Stimulated activated CD4-positive, alpha-beta T cell treated with anti-CD3 and anti-CD28 coated beads, Interleukin-15, amount 100 ng/mL, for 48 hours (primary cell): ENCODE results near the gene RTP4.
"Not testable (repeated sequence)": the region's sequence is repeated elsewhere in the genome, so short reads cannot be mapped to it uniquely, and the experiment has no call there.

Source experiments
- DNase-seq, 2 donors: peaks; one replicate each; pipeline ENCODE4 v3.0.0-alpha.2; 2020; ENCODE audit warnings: low read depth in 2 of 2

Gene RTP4

DNA sequence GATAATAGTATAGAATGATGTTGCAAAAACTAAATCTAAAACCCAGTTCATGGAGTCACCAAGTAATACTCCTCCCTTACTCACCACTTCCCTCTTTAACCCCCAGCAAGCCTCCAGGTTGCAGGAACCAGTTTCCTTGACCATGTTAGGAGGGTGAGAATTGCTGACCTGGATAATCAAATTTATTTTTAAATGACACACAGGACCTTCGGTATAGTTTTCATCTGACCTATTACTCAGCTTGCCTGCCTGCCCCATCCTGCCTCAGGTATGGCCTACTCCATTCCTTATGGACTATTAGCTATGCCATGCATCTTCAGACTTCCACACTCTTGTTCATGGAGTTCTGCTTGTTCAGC lies 883 bp downstream of the RTP4 start:
- DNase-seq = no peak

DNA sequence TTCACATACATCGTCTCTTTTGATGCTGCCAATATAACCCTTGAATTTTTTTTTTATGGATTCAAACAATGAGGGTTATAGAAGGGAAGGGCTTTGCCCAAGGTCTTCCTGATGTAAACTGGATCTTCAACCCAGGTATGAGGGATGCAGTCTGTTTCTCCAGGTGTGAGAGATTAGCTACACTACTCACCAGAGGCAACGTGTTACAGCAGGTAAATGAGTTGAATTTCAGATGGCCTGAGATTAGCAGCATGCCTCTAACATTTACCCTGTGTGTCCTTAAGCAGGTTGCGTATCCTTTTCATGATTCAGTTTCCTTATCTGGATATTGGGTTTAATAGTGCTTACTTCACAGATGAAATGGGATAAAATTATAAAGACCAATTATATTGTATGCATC lies 1.9 kb downstream of the RTP4 start:
- no peak for DNase-seq

DNA sequence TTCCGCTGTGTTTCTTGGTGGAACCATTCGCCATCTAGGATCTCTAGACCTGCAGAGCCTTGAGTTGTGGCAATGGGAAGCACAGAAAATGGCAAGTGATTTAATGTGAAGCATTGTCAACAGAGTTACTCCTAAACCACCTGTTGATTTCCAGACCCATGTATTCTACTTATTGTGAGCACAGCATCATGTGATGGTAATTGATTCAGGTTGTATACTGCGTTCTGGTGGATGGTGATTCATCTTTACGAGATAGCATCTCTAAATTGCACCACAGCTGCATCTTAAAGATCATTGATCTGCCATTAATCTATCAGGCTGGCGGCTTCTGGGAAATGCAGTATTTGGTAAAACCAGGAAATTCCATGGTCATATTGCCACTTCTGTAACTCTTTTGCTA lies 7.4 kb downstream of the RTP4 start:
- DNase-seq = no peak

DNA sequence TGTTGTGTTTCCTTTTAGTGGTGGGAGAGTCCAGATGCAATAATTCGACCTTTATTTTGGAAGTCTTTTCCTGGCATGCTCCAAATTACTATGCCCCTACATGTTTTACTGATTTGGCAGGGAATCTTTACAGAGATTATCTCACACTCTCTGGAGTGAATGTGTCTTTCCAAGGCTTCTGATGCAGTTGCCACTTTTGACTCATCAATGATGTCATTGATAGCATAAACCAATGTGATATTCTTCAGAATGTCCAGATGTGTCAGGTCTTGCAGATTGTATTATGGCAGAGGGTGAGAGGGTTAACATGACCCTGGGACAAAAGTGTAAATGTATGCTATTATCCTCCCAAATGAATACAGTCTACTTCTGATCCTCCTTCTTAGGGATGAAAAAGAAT lies 9.7 kb downstream of the RTP4 start:
- DNase-seq = no peak

DNA sequence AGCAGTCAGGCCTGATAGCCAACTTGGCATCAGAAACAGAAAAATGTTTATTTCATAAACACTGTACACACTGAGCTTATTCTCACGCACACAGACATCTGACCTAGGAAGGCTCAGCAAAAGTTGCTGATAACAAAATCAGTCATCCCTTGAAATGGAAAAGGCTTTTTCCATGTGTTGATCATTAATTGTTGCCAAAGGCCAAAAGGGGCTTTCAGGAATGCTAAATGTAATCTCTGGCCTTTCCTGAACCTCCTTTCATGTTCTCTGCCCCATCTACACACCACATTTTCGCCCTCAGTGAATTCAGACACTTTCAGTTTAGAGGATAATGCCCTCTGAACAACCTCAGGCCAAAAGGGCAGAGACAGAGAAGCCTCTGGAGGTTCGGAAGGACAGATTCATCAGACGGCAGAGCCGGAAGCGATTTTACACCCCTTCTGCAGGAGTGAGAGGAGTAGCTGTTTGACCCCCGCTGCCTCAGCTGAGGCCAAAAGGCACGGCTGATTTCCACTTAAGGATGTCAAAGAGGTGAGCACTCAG lies 14.5 kb downstream of the RTP4 start:
- no peak for DNase-seq

DNA sequence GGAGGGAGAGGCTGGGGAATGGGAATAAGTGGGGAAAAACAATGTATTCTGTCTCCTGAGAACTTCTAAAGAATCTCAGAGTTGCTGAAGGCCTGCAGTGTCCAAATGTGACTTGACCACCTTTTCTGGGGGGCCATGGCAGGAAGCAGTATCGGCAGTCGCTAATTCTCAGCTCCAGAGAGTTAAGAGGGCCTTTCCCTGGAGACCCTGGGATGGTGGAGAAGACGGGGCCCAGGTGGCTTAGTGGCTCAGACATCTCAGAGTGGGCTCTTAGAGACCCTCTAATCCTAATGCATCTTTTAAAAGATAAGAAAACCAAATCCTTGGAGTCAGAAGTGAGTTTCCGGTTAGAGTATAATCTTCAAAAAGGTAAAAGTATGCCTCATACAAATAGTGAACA lies 15.1 kb downstream of the RTP4 start:
- no peak for DNase-seq

DNA sequence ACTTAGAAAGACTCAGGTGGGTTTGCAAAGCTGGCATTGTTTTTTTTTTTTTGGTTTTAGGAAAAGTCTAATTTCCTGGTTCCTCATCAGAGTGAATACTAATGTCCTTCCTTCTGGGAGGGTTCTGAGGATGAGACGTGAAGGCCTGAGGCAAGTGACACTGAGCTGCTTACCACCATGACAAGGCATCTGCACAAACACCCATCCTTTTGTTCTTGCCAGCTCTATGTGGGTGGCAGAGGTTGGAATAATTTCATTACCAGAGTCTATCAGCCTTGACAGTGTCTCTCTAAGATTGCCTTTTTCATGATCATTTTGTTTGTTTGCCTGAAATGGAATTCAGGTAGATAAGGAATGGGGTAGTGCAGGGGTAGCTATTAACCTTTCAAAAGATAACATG lies 17.1 kb downstream of the RTP4 start:
- no peak for DNase-seq

DNA sequence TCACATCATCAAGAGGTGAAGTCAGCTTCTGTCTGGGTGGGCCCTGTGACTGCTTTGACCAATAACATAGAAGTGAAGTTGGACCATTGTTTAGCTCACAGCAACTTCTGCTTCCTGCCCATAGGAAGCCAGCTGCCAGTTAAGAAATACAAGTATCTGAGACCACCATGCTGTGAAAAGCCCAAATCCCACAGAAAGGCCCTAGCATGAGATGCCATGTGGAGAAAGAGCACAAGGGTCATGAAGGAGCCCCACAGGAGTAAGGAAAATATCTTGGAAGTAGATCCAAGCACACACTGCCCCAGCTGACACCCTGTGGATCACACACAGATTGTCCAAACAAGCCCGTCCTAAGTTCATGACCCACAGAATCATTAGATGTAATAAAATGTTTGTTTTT lies 28.5 kb downstream of the RTP4 start:
- no peak for DNase-seq

DNA sequence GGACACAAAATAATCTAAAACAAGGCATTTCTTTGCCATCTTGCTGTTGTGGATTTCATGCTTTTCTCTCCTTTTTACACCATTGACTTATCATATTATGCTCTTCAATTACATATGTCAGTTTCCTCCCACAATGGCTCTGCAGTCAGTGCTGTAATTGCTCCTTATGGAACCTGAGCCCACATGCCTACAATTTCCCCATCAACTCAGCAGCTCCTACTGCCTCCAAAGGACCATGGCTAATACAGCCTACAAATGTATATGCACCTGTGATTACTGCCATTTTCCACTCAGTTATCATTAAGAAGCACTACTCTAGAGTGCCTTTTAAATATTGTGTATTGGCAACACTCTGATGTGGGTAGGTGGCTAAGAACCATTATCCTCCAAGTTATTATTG lies 30.8 kb downstream of the RTP4 start:
- no peak for DNase-seq

DNA sequence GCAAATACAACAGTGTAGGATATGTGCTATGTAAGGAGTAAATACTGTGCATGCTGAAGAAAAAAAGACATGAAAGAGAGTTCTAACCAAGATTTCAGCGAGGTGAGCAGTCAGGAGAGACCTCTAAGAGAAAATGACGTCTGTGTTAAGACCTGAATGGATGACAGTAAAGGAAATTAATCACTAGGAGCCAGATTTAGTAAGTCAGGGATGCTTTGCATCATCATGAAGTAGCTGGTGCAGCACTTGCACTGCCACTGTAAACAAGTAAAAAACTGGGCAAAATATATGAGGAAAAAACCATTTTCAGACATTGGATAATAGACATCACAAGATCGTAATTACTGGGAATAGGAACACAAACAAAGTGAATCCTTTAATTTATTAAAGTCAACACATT lies 32.6 kb downstream of the RTP4 start:
- no peak for DNase-seq

DNA sequence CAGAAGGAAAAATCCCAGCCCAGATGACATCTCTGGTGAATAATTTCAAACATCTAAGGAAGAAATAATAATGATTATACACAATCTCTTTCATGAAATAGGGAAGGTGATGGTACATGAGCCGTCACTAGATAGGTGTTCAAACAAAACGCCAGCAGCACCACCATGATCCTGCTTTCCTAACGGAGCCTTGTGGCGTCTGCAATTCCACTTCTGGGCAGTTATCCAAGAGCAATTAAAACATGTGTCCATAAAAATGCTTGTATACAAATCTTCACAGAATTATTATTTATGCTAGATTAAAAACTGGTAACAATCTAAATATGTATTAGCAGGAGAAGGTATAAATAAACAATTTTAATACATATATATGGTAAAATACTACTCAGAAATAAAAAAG lies 33.7 kb downstream of the RTP4 start:
- no peak for DNase-seq

DNA sequence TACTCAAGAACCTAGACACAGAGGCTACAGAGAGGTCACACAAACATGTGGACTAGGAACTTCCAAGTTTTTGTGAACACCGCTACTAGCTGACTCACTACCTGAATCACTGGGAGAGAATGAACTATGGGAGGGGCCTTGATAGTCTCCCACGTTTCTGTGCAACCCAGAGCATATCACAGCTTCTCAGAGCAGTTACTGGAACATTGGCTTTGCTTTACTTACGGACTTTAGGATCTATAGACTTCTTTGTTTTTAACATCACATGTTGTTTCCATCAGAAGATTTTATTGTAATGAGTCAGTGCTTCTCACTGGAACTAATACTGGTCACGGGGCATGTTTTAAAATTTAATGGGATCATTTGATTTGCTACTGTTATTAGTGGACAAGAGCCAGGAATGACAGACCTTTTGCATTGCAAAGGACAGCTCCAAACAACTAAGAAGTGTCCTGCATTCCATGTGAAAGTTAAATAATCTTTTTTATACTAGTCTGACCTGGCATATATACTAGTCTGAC lies 35.6 kb downstream of the RTP4 start:
- no peak for DNase-seq

DNA sequence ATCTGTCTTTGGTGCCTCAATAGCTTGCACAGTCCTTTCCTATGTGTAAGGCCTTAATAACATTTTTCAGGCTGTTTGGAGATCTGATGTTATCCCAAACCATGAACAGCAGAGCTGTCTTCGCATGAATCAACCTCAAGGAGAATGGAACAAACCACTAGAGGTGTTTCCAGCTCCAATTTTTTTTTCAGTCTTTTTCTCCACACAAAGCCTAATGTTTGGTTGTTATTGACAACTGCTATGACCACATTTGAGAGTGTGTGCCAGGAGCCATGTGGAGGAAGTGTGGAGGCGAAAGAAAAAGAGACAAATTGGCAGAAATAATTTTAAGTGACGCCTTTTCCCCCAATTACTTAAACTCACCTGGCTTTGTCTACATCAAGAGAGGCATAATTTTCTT lies 38.7 kb downstream of the RTP4 start:
- DNase-seq = no peak

DNA sequence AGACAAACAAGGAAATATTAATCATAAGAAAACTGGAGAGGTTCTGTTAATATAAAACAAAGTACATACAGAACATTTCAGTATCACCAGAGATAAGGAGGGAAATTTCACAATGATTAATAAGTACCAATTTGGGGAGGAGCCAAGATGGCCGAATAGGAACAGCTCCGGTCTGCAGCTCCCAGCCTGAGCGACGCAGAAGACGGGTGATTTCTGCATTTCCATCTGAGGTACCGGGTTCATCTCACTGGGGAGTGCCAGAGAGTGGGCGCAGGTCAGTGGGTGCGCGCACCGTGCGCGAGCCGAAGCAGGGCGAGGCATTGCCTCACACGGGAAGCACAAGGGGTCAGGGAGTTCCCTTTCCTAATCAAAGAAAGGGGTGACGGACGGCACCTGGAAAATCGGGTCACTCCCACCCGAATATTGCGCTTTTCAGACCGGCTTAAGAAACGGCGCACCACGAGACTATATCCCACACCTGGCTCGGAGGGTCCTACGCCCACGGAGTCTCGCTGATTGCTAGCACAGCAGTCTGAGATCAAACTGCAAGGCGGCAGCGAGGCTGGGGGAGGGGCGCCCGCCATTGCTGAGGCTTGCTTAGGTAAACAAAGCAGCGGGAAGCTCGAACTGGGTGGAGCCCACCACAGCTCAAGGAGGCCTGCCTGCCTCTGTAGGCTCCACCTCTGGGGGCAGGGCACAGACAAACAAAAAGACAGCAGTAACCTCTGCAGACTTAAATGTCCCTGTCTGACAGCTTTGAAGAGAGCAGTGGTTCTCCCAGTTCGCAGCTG lies 44.0 kb downstream of the RTP4 start:
- not testable (repeated sequence) for DNase-seq
